Right lobe of liver (tissue), 6 donors: ENCODE results near the gene HCN4. TPM values are rescaled to one million over a fixed set of nuclear protein-coding genes. Genes with fewer than 3 reads are reported as not detected.

Experiments
- ATAC-seq, 4 donors: fragments of 200-7000 bp; cut with Tn5 transposase; one replicate each; pipeline ENCODE4 v1.9.1; 2020; ENCODE audit warnings: mild to moderate bottlenecking in 4 of 4, moderate library complexity in 4 of 4
- DNase-seq, 3 donors: peaks; one replicate each; pipeline ENCODE4 v3.0.0-alpha.2; 2020
- H3K27ac ChIP-seq, 3 donors: fragments of 200-600 bp; one replicate each; pipeline ENCODE4 v1.8.0; 2022
- H3K27me3 ChIP-seq, 2 donors: fragments of 200-600 bp; one replicate each; pipeline ENCODE4 v1.8.0; 2022
- H3K36me3 ChIP-seq, 4 donors: fragments of 200-600 bp; sonication (generic) in 1 of 4; one replicate each; pipeline versions ENCODE4 v1.5.1 to v1.8.0; 2017 to 2022; ENCODE audit warnings: control low read depth in 1 of 4
- H3K4me1 ChIP-seq, 4 donors: fragments of 200-600 bp; sonication (generic) in 1 of 4; one replicate each; pipeline versions ENCODE4 v1.5.1 to v1.8.0; 2017 to 2022; ENCODE audit warnings: control low read depth in 1 of 4
- H3K4me3 ChIP-seq, 3 donors: fragments of 200-600 bp; one replicate each; pipeline ENCODE4 v1.8.0; 2022
- H3K9me3 ChIP-seq, 4 donors: fragments of 200-600 bp; sonication (generic) in 1 of 4; one replicate each; pipeline versions ENCODE4 v1.5.1 to v1.8.0; 2017 to 2022; ENCODE audit warnings: control low read depth in 1 of 4
- POLR2A ChIP-seq: fragments of 450-650 bp; IDR thresholded peaks from one replicate; pipeline ENCODE4 v1.6.1; 2017; ENCODE audit warnings: antibody characterized with exemption, mild to moderate bottlenecking
- WGBS: methylation state at CpG from one replicate; pipeline ENCODE4 v1.1.6; 2018; ENCODE audit warnings: low coverage, low lambda C conversion rate; ENCODE audit not compliant: insufficient coverage; ENCODE audit errors: missing lambda C conversion rate; 5-methylcytosine and 5-hydroxymethylcytosine counted together
- intact Hi-C, 2 donors: fragments of 100-400 bp; cut with DNase I; formaldehyde crosslinking; loops; one replicate each; pipeline versions ENCODE4 v1.11.2 to v1.14.1; 2022
- total RNA-seq, 6 experiments: library from RNA; depleted of rRNA in 2 of 6; stranded (reverse); fragments of >200 nt in 2 of 6; fragmentation: NEBNext Ultra II Directional in 3 of 6; extraction: Animal tissue kit (Norgen Biotek cat#: 25700) in 3 of 6; gene quantifications; one replicate each; pipeline versions ENCODE4 v1.1.0 to v1.2.4, GENCODE V29; 2016 to 2023
- TF ChIP-seq, protein P1 (sequence below), 4 donors: fragments of 200-600 bp in 3 of 4; fragments of 450-650 bp in 1 of 4; IDR thresholded peaks; one replicate each; pipeline versions ENCODE4 v1.5.1 to v1.8.0; 2016 to 2022; ENCODE audit warnings: antibody characterized with exemption in 4 of 4, mild to moderate bottlenecking in 2 of 4
- donor health status: DM: no; HTN: yes; CAD: no.
- donor health status: DM: no; HTN: no; CAD: no.
- donor health status: DM: no; HTN: no; CAD: no.
- donor health status: DM: no; HTN: yes; CAD: no.
- donor health status: DM: no; HTN: yes; CAD: no.

The HCN4 gene
- total RNA-seq, 6 experiments from 2014 or later, result 0.06 TPM; not detected in 5

DNA sequence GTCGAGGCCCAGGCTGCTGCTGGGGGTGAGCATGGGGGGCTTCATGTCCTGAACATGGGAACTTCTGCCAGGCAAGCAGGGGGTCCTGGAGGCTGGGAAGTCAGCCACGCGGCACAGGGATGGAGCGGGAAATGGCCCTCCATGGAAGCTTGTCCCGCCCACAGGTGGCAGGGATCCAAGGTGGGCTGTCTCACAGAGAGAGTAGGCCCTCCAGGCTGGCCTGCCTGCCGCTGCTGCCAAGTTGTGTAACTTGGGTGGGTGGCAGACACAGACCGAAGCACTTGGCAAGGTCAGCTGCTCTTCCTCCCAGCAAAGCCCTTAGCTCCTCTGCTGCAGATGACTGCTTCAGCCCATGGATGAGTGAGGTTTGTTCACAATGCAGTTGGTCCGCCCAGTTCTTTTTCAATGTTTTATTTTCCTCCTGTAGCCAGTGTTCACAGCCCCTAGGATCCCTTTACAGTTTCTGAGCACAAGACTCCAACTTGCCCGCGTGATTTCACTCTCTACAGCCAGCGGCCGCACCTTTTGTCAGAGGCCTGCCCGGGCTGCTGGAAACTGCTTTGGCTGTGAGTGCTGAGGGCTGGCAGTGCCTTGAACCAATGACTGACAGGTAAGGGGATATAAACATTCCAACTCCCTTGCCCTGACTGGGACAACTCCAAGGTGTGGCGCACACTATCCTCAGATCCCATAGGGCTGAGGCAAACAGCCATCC, 26.7 kb downstream of the HCN4 start:
- WGBS, result 40% methylated on average over 1 of the region's 14 CpGs

DNA sequence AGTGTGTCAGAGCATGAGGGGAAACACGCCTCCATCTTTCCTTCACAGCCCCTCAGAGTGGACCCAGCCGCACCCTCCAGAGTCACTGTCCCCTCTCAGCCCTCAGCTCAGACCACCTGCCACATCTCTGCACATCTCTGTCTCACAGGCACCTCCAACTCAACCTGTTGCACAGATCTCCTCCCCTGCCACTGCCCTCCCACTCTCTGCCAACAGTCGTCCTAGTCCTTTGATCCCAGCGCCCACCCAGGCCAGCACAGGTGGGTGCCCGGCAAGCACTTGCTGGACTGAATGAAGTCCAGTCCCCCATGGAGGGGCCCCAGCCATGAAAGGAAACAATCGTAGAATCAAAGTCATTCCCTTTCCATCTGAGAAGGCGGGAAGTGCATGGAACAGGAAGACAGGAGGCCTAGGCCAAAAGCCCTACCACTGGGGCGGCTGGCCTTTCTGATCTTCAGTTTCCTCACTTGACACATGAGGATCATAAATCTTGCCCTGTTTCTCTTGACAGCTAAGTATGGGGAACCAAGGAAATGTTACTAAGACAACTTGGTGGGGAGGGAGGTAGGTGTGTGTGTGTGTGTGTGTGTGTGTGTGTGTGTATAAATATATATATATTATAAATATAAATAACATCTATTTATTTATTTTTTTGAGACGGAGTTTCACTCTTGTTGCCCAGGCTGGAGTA, 28.1 kb downstream of the HCN4 start:
- H3K36me3 ChIP-seq, result no peaks in the 10 kb centered on the region
- H3K27ac ChIP-seq, result no peak overlapping the region
- TF ChIP-seq, protein P1, sequence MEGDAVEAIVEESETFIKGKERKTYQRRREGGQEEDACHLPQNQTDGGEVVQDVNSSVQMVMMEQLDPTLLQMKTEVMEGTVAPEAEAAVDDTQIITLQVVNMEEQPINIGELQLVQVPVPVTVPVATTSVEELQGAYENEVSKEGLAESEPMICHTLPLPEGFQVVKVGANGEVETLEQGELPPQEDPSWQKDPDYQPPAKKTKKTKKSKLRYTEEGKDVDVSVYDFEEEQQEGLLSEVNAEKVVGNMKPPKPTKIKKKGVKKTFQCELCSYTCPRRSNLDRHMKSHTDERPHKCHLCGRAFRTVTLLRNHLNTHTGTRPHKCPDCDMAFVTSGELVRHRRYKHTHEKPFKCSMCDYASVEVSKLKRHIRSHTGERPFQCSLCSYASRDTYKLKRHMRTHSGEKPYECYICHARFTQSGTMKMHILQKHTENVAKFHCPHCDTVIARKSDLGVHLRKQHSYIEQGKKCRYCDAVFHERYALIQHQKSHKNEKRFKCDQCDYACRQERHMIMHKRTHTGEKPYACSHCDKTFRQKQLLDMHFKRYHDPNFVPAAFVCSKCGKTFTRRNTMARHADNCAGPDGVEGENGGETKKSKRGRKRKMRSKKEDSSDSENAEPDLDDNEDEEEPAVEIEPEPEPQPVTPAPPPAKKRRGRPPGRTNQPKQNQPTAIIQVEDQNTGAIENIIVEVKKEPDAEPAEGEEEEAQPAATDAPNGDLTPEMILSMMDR (IDR thresholded peaks at IDR 0.05), result no peak
- no peak for TF ChIP-seq POLR2A
- H3K9me3 ChIP-seq, result no peaks in the 10 kb centered on the region
- 67% methylated on average over 7 of the region's 9 CpGs for WGBS
- H3K27me3 ChIP-seq, result no peaks in the 10 kb centered on the region
- H3K4me1 ChIP-seq, result no peaks in the 10 kb centered on the region
- intact Hi-C loops, result no loop called here
- no peak overlapping the region for H3K4me3 ChIP-seq
- ATAC-seq (no peak), DNase-seq (no peak)

More for the DNA sequence above, 26.7 kb downstream of the HCN4 start:
- no peak for DNase-seq
- Histone ChIP-seq H3K4me3 (no peak overlapping the region), H3K27ac (no peak overlapping the region), H3K36me3 (no peaks in the 10 kb centered on the region), H3K9me3 (no peaks in the 10 kb centered on the region), H3K4me1 (no peaks in the 10 kb centered on the region), H3K27me3 (no peaks in the 10 kb centered on the region)
- intact Hi-C loops, result no loop called here
- ATAC-seq, result no peak
- no peak for TF ChIP-seq POLR2A
- TF ChIP-seq, protein P1 (IDR thresholded peaks at IDR 0.05), result no peak

DNA sequence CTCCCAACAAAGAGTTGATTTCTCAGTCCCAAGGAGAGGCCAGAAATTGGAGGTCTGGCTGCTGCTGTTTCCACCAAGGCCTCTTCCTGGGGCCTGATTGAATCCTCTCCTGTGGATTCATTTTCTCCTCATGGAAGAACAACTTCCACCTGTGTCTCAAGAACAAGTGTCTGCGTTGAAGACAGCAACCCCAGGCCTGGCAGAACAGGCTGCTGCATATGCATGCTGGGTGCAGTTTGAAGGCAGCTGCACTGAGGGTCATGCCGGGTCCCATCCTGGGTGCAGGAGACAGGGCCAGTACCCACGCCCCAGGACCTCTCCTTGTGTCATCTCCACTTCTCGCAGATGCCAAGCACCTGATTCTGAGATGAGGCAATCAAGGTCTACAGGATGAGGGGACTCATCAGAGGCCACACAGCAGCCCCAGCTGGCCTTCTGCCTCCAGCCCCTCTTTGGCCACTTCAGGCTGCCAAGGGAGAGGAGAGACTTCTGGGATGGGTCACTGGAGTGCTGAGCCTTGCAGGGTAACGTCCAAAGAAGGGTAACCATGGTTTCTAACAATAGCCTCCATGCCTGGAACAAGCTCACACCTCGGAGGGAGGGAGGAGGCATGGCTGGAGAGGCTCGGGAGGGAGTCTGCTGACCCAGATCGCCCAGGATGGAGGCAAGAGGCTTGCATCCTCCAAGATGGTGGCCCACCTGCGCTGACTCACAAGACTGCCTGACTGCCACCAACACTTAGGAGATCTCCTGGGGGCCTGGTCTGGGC, 30.0 kb downstream of the HCN4 start:
- ATAC-seq (no peak), DNase-seq (no peak)
- WGBS, result 51% methylated on average over 3 of the region's 9 CpGs
- H3K4me1 ChIP-seq, result no peaks in the 10 kb centered on the region
- no peaks in the 10 kb centered on the region for H3K27me3 ChIP-seq
- no peak for TF ChIP-seq POLR2A
- TF ChIP-seq, protein P1 (IDR thresholded peaks at IDR 0.05), result no peak
- no peaks in the 10 kb centered on the region for H3K36me3 ChIP-seq
- no peak overlapping the region for H3K4me3 ChIP-seq
- intact Hi-C loops, result no loop called here
- no peak overlapping the region for H3K27ac ChIP-seq
- no peaks in the 10 kb centered on the region for H3K9me3 ChIP-seq

DNA sequence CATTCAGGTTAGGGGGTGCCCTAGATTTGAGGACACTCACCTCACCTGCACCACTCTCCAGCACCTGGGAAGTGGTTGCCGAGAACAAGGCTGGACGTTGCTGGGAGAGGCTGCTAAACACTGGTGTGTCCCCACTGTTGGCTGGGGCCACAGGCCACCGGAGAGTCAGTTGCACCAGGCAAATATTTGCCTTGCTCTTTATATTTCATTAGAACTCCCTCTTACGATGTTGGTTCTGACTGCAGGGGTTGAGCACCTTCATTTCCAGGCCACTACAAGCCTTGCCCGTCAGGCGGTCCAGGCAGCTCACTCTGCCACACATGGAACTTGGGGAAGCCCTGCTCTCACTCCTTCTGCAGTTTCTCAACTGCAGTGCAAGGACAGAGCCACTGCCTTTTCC, 30.7 kb downstream of the HCN4 start:
- Histone ChIP-seq H3K9me3 (no peaks in the 10 kb centered on the region), H3K4me3 (no peak overlapping the region), H3K27ac (no peak overlapping the region), H3K27me3 (no peaks in the 10 kb centered on the region), H3K4me1 (no peaks in the 10 kb centered on the region), H3K36me3 (no peaks in the 10 kb centered on the region)
- 31% methylated on average over 2 of the region's 6 CpGs for WGBS
- intact Hi-C loops, result no loop called here
- DNase-seq, result no peak
- TF ChIP-seq POLR2A, result no peak
- TF ChIP-seq, protein P1 (IDR thresholded peaks at IDR 0.05), result no peak
- no peak for ATAC-seq
